HEK293 (cell line): Measurements from ENCODE around the gene RPL36A.
A peak's percentile ranks its signal among the peaks of the same experiment; 100 is the strongest.

Source experiments
- CTCF ChIA-PET: fragments of 350-600 bp; formaldehyde crosslinking; extraction: SDS; loops from one replicate; lab custom pipeline; 2021; ENCODE audit warnings: antibody characterized with exemption; lab: Yijun Ruan, JAX
- POLR2A ChIA-PET: fragments of 300-600 bp; formaldehyde crosslinking; extraction: SDS; loops from one replicate; lab custom pipeline; 2020; ENCODE audit warnings: antibody characterized with exemption, inconsistent platforms; lab: Yijun Ruan, JAX
- H3K27ac ChIP-seq: fragments of 200-500 bp; sonication (Bioruptor generic); 2 replicates; pipeline ENCODE4 v1.5.1; 2014; ENCODE audit warnings: low read depth, low read length, control low read depth, inconsistent platforms; ENCODE audit errors: extremely low read depth
- H3K36me3 ChIP-seq, 2 experiments: fragments of 200-500 bp in 1 of 2; sonication (Bioruptor generic) in 1 of 2; 1 replicate in 1 of 2; 2 replicates in 1 of 2; pipeline ENCODE4 v1.5.1; 2014 to 2017; ENCODE audit warnings: inconsistent platforms in 2 of 2, low read length in 2 of 2; ENCODE audit not compliant: control insufficient read depth in 2 of 2, insufficient read depth in 1 of 2
- H3K4me1 ChIP-seq: fragments of 200-500 bp; sonication (Bioruptor generic); 2 replicates; pipeline ENCODE4 v1.5.1; 2014; ENCODE audit warnings: mild to moderate bottlenecking, low read length, inconsistent platforms; ENCODE audit not compliant: control insufficient read depth, insufficient read depth
- H3K4me3 ChIP-seq: 2 replicates; pipeline ENCODE4 v1.5.1; 2011; ENCODE audit warnings: low read depth, mild to moderate bottlenecking, control low read depth, low read length, moderate library complexity
- H3K9me3 ChIP-seq: fragments of 200-500 bp; sonication (Bioruptor generic); 2 replicates; pipeline ENCODE4 v1.5.1; 2014; ENCODE audit warnings: low read depth, low read length, inconsistent platforms; ENCODE audit not compliant: control insufficient read depth, insufficient read depth
- AEBP2 ChIP-seq: fragments of 450-650 bp; formaldehyde crosslinking; IDR thresholded peaks from 2 replicates; pipeline ENCODE4 v1.5.1; 2016; ENCODE audit warnings: missing biosample characterization, missing genetic modification characterization, borderline replicate concordance
- CTCF ChIP-seq: fragments of 450-650 bp; formaldehyde crosslinking; IDR thresholded peaks from 2 replicates; pipeline ENCODE4 v1.5.1; 2016; ENCODE audit warnings: missing biosample characterization, missing genetic modification characterization
- KLF10 ChIP-seq: fragments of 450-650 bp; IDR thresholded peaks from 2 replicates; pipeline ENCODE4 v1.5.1; 2018; ENCODE audit warnings: missing biosample characterization, mild to moderate bottlenecking, missing genetic modification characterization
- KLF7 ChIP-seq: fragments of 450-650 bp; formaldehyde crosslinking; IDR thresholded peaks from 2 replicates; pipeline ENCODE4 v1.5.1; 2016; ENCODE audit warnings: missing biosample characterization, missing genetic modification characterization, borderline replicate concordance
- MZF1 ChIP-seq: fragments of 450-650 bp; formaldehyde crosslinking; IDR thresholded peaks from 2 replicates; pipeline ENCODE4 v1.5.1; 2017; ENCODE audit warnings: missing biosample characterization, missing genetic modification characterization, borderline replicate concordance
- PRDM1 ChIP-seq: fragments of 450-650 bp; formaldehyde crosslinking; IDR thresholded peaks from 2 replicates; pipeline ENCODE4; 2016; ENCODE audit warnings: missing biosample characterization, missing genetic modification characterization
- REST ChIP-seq: fragments of 450-650 bp; formaldehyde crosslinking; IDR thresholded peaks from 2 replicates; pipeline ENCODE4 v1.5.1; 2016; ENCODE audit warnings: missing biosample characterization, missing genetic modification characterization
- ZBTB48 ChIP-seq: fragments of 450-650 bp; formaldehyde crosslinking; IDR thresholded peaks from 2 replicates; pipeline ENCODE4 v1.5.1; 2016; ENCODE audit warnings: missing biosample characterization, missing genetic modification characterization
- ZBTB8A ChIP-seq: fragments of 450-650 bp; formaldehyde crosslinking; IDR thresholded peaks from 2 replicates; pipeline ENCODE4 v1.5.1; 2016; ENCODE audit warnings: missing biosample characterization, missing genetic modification characterization
- ZNF112 ChIP-seq: fragments of 450-650 bp; formaldehyde crosslinking; IDR thresholded peaks from 2 replicates; pipeline ENCODE4 v1.5.0; 2017; ENCODE audit warnings: missing biosample characterization, missing genetic modification characterization
- ZNF140 ChIP-seq: fragments of 450-650 bp; formaldehyde crosslinking; IDR thresholded peaks from 2 replicates; pipeline ENCODE4 v1.5.1; 2016; ENCODE audit warnings: missing biosample characterization, missing genetic modification characterization
- ZNF184 ChIP-seq: fragments of 450-650 bp; IDR thresholded peaks from 2 replicates; pipeline ENCODE4 v1.5.1; 2018; ENCODE audit warnings: missing biosample characterization, mild to moderate bottlenecking, missing genetic modification characterization
- ZNF2 ChIP-seq: fragments of 450-650 bp; formaldehyde crosslinking; IDR thresholded peaks from 2 replicates; pipeline ENCODE4 v1.5.1; 2016; ENCODE audit warnings: missing biosample characterization, missing genetic modification characterization
- ZNF24 ChIP-seq: fragments of 450-650 bp; formaldehyde crosslinking; IDR thresholded peaks from 2 replicates; pipeline ENCODE4 v1.5.1; 2016; ENCODE audit warnings: missing biosample characterization, missing genetic modification characterization
- ZNF266 ChIP-seq: fragments of 450-650 bp; formaldehyde crosslinking; IDR thresholded peaks from 2 replicates; pipeline ENCODE4 v1.5.1; 2016; ENCODE audit warnings: missing biosample characterization, missing genetic modification characterization, low read depth
- ZNF280D ChIP-seq: fragments of 450-650 bp; formaldehyde crosslinking; IDR thresholded peaks from 2 replicates; pipeline ENCODE4 v1.5.1; 2016; ENCODE audit warnings: missing biosample characterization, missing genetic modification characterization
- ZNF341 ChIP-seq: fragments of 450-650 bp; formaldehyde crosslinking; IDR thresholded peaks from 2 replicates; pipeline ENCODE4; 2016; ENCODE audit warnings: low read depth, missing biosample characterization, missing genetic modification characterization
- ZNF394 ChIP-seq: fragments of 450-650 bp; formaldehyde crosslinking; IDR thresholded peaks from 2 replicates; pipeline ENCODE4 v1.5.1; 2016; ENCODE audit warnings: missing biosample characterization, missing genetic modification characterization, mild to moderate bottlenecking, moderate library complexity, borderline replicate concordance
- ZNF48 ChIP-seq: fragments of 450-650 bp; formaldehyde crosslinking; IDR thresholded peaks from 2 replicates; pipeline ENCODE4 v1.5.1; 2016; ENCODE audit warnings: missing biosample characterization, missing genetic modification characterization
- ZNF510 ChIP-seq: fragments of 450-650 bp; formaldehyde crosslinking; IDR thresholded peaks from 2 replicates; pipeline ENCODE4 v1.5.1; 2018; ENCODE audit warnings: mild to moderate bottlenecking, missing genetic modification characterization, missing biosample characterization; ENCODE audit not compliant: insufficient replicate concordance
- ZNF610 ChIP-seq: fragments of 450-650 bp; formaldehyde crosslinking; IDR thresholded peaks from 2 replicates; pipeline ENCODE4 v1.5.1; 2016; ENCODE audit warnings: missing biosample characterization, missing genetic modification characterization, borderline replicate concordance
- ZNF660 ChIP-seq: fragments of 450-650 bp; IDR thresholded peaks from 2 replicates; pipeline ENCODE4 v1.5.1; 2018; ENCODE audit warnings: missing biosample characterization, mild to moderate bottlenecking, missing genetic modification characterization
- ZNF747 ChIP-seq: fragments of 450-650 bp; formaldehyde crosslinking; IDR thresholded peaks from 2 replicates; pipeline ENCODE4 v1.5.1; 2016; ENCODE audit warnings: missing biosample characterization, missing genetic modification characterization
- ZSCAN18 ChIP-seq: fragments of 450-650 bp; formaldehyde crosslinking; IDR thresholded peaks from 2 replicates; pipeline ENCODE4 v1.5.1; 2016; ENCODE audit warnings: missing biosample characterization, missing genetic modification characterization

RPL36A gene

GRCh38 chrX:101407167-101407747 is 16.4 kb downstream of the RPL36A start (continued):
- TF ChIP-seq REST (tag by site-specific recombination) (0 out of 2 replicates have a peak, but pooled peaks have one; percentile 33), ZNF341 (tag by site-specific recombination) (0 out of 2 replicates have a peak, but pooled peaks have one; percentile 12), KLF7 (tag by site-specific recombination) (no peak), ZNF747 (tag by site-specific recombination) (no peak), ZNF112 (no peak), ZNF510 (no peak), KLF10 (no peak), MZF1 (tag by site-specific recombination) (0 out of 2 replicates have a peak, but pooled peaks have one; percentile 62), ZNF48 (tag by site-specific recombination) (no peak), ZNF266 (tag by site-specific recombination) (no peak), AEBP2 (tag by site-specific recombination) (no peak), PRDM1 (tag by site-specific recombination) (peak; percentile 92), ZNF660 (tag by site-specific recombination) (no peak), ZBTB48 (peak; percentile 39; the same call in 1 of the 2 replicates), ZNF24 (tag by site-specific recombination) (no peak), ZNF184 (no peak)
- TF ChIP-seq, all 188 proteins: peak for 9

GRCh38 chrX:101407748-101408531 is 17.1 kb downstream of the RPL36A start, which contains the start of the genes GLA and HNRNPH2:
GLA (minus strand) TSS chrX:101407925; CDS start chrX:101407903, 22 bp downstream.
HNRNPH2 (plus strand) TSS chrX:101408222; CDS start chrX:101411989, 3,767 bp downstream.
- Histone ChIP-seq H3K9me3 (no peaks in the 10 kb centered on the region), H3K36me3 (peaks cover 13 to 28% of the 10 kb centered on the region in 2 experiments; a peak in 2 of 3 replicates), H3K27ac (peak within 1 kb of the TSS; percentile 84), H3K4me1 (peaks cover 6% of the 10 kb centered on the region), H3K4me3 (peak within 1 kb of the TSS; percentile 47)
- CTCF ChIA-PET, result no interaction called here
- POLR2A ChIA-PET, result interaction anchor here (1.0 to 1.9 kb wide), 4 partner anchors 10 to 61 kb away, joined by 3 to 22 read pairs (median 4); partner anchors contain the start of gene RPL36A
- TF ChIP-seq ZNF140 (tag by site-specific recombination) (no peak), ZNF280D (tag by site-specific recombination) (peak; percentile 92), ZBTB8A (tag by site-specific recombination) (peak; percentile 55; the same call in 1 of the 2 replicates), ZNF2 (tag by site-specific recombination) (peak; percentile 97), ZBTB48 (0 out of 2 replicates have a peak, but pooled peaks have one; percentile 2), ZNF394 (peak; percentile 72; the same call in 1 of the 2 replicates), ZSCAN18 (tag by site-specific recombination) (no peak; the same call in 1 of the 2 replicates), ZNF610 (tag by site-specific recombination) (peak; percentile 88), CTCF (tag by site-specific recombination) (peak; percentile 59), ZNF24 (tag by site-specific recombination) (peak; percentile 100)
